Left lung (tissue), 10 donors: ENCODE data around the gene OAS3. TPM values are rescaled to one million over a fixed set of nuclear protein-coding genes. Genes with fewer than 3 reads are reported as not detected.
A peak's percentile ranks its signal among the peaks of the same experiment; 100 is the strongest.

Source experiments
- ATAC-seq: fragments of 200-7000 bp; cut with Tn5 transposase; one replicate; pipeline ENCODE4 v1.9.1; 2020; ENCODE audit warnings: moderate library complexity
- DNase-seq, 4 donors: peaks; one replicate each; pipeline ENCODE4 v3.0.0-alpha.2; 2013 to 2020
- H3K27ac ChIP-seq, 2 donors: fragments of 200-600 bp; sonication (generic) in 1 of 2; one replicate each; pipeline versions ENCODE4 v1.5.0 to v1.8.0; 2020 to 2021
- H3K27me3 ChIP-seq, 2 donors: fragments of 200-600 bp; sonication (generic) in 1 of 2; one replicate each; pipeline versions ENCODE4 v1.5.0 to v1.8.0; 2020 to 2021
- H3K36me3 ChIP-seq, 2 donors: fragments of 200-600 bp; sonication (generic) in 1 of 2; one replicate each; pipeline versions ENCODE4 v1.5.0 to v1.8.0; 2020 to 2021
- H3K4me1 ChIP-seq, 2 donors: fragments of 200-600 bp; one replicate each; pipeline ENCODE4 v1.8.0; 2021
- H3K4me3 ChIP-seq, 2 donors: fragments of 200-600 bp; sonication (generic) in 1 of 2; one replicate each; pipeline versions ENCODE4 v1.5.0 to v1.8.0; 2020 to 2021; ENCODE audit warnings: mild to moderate bottlenecking in 1 of 2
- H3K9me3 ChIP-seq, 2 donors: fragments of 200-600 bp; sonication (generic) in 1 of 2; one replicate each; pipeline versions ENCODE4 v1.5.0 to v1.8.0; 2020 to 2021
- intact Hi-C, 2 donors: fragments of 100-400 bp; cut with DNase I; formaldehyde crosslinking; loops; one replicate each; pipeline versions ENCODE4 v1.11.2 to v1.14.2; 2022
- polyA plus RNA-seq, 6 donors: library from polyadenylated mRNA; unstranded; fragments of 120-200 nt; gene quantifications; one replicate each; pipeline ENCODE4 v1.2.1, GENCODE V29; 2013; ENCODE audit not compliant: insufficient read length in 6 of 6
- total RNA-seq, 2 donors: library from RNA; stranded (reverse); fragmentation: NEBNext Ultra II Directional; extraction: Animal tissue kit (Norgen Biotek cat#: 25700); gene quantifications; one replicate each; pipeline ENCODE4 v1.2.1, GENCODE V29; 2021
- TF ChIP-seq, protein P1 (sequence below), 2 donors: fragments of 200-600 bp; sonication (generic) in 1 of 2; IDR thresholded peaks; one replicate each; pipeline versions ENCODE4 v1.5.0 to v1.8.0; 2021; ENCODE audit warnings: antibody characterized with exemption in 2 of 2
- donor health status: DM: no; HTN: yes; CAD: no.
- donor health status: DM: no; HTN: no; CAD: no.

Gene OAS3
- total and polyA plus RNA-seq, 8 donors, result 11.4 to 47.5 (median 17.7) TPM

DNA sequence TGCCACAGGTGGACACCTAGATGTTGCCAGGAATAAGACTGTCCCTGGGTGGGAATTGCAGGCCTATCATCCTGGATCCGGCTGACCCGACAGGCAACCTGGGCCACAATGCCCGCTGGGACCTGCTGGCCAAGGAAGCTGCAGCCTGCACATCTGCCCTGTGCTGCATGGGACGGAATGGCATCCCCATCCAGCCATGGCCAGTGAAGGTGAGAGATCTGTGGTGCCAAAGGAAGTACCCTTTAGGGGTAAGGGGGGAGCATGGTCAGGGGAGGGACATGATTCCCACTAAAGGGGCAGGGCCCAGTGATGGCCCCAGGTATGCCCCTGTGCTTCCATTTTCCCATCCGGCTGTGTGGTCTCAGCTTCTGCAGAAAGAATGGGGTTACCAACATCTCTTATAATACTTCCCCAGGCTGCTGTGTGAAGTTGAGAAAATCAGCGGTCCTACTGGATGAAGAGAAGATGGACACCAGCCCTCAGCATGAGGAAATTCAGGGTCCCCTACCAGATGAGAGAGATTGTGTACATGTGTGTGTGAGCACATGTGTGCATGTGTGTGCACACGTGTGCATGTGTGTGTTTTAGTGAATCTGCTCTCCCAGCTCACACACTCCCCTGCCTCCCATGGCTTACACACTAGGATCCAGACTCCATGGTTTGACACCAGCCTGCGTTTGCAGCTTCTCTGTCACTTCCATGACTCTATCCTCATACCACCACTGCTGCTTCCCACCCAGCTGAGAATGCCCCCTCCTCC, 31.5 kb downstream of the OAS3 start:
- peaks cover 0 to 66% of the 10 kb centered on the region in 2 donors for H3K36me3 ChIP-seq
- H3K4me3 ChIP-seq, result no peak overlapping the region
- ATAC-seq, result no peak
- no peaks in the 10 kb centered on the region for H3K9me3 ChIP-seq
- no peak for DNase-seq
- H3K27me3 ChIP-seq, result no peaks in the 10 kb centered on the region
- intact Hi-C loops, result no loop called here
- TF ChIP-seq, protein P1, sequence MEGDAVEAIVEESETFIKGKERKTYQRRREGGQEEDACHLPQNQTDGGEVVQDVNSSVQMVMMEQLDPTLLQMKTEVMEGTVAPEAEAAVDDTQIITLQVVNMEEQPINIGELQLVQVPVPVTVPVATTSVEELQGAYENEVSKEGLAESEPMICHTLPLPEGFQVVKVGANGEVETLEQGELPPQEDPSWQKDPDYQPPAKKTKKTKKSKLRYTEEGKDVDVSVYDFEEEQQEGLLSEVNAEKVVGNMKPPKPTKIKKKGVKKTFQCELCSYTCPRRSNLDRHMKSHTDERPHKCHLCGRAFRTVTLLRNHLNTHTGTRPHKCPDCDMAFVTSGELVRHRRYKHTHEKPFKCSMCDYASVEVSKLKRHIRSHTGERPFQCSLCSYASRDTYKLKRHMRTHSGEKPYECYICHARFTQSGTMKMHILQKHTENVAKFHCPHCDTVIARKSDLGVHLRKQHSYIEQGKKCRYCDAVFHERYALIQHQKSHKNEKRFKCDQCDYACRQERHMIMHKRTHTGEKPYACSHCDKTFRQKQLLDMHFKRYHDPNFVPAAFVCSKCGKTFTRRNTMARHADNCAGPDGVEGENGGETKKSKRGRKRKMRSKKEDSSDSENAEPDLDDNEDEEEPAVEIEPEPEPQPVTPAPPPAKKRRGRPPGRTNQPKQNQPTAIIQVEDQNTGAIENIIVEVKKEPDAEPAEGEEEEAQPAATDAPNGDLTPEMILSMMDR (IDR thresholded peaks at IDR 0.05), result no peak
- no peak overlapping the region for H3K27ac ChIP-seq
- peaks cover 0 to 3% of the 10 kb centered on the region in 2 donors for H3K4me1 ChIP-seq

DNA sequence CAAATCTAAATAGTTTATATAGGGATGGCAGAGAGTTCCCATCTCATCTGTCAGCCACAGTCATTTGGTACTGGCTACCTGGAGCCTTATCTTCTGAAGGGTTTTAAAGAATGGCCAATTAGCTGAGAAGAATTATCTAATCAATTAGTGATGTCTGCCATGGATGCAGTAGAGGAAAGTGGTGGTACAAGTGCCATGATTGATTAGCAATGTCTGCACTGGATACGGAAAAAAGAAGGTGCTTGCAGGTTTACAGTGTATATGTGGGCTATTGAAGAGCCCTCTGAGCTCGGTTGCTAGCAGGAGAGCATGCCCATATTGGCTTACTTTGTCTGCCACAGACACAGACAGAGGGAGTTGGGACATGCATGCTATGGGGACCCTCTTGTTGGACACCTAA, 32.1 kb downstream of the OAS3 start:
- H3K9me3 ChIP-seq, result no peaks in the 10 kb centered on the region
- H3K27ac ChIP-seq, result peak overlapping the region in 1 of 2 donors; percentile 2
- peaks cover 0 to 3% of the 10 kb centered on the region in 2 donors for H3K4me1 ChIP-seq
- DNase-seq (no peak), ATAC-seq (no peak)
- intact Hi-C loops, result no loop called here
- no peaks in the 10 kb centered on the region for H3K27me3 ChIP-seq
- peaks cover 0 to 59% of the 10 kb centered on the region in 2 donors for H3K36me3 ChIP-seq
- TF ChIP-seq, protein P1 (IDR thresholded peaks at IDR 0.05), result no peak
- no peak overlapping the region for H3K4me3 ChIP-seq

DNA sequence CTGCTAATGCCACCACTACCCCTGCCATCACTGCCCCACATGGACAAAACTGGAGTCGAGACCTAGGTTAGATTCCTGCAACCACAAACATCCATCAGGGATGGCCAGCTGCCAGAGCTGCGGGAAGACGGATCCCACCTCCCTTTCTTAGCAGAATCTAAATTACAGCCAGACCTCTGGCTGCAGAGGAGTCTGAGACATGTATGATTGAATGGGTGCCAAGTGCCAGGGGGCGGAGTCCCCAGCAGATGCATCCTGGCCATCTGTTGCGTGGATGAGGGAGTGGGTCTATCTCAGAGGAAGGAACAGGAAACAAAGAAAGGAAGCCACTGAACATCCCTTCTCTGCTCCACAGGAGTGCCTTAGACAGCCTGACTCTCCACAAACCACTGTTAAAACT, 33.0 kb downstream of the OAS3 start:
- Histone ChIP-seq H3K4me3 (no peak overlapping the region), H3K27ac (peak overlapping the region in 1 of 2 donors; percentile 2), H3K36me3 (peaks cover 0 to 51% of the 10 kb centered on the region in 2 donors), H3K27me3 (no peaks in the 10 kb centered on the region), H3K9me3 (no peaks in the 10 kb centered on the region), H3K4me1 (peaks cover 0 to 3% of the 10 kb centered on the region in 2 donors)
- DNase-seq, result peak in 1 of 4 donors; percentile 25
- ATAC-seq, result no peak
- intact Hi-C loops, result no loop called here
- TF ChIP-seq, protein P1 (IDR thresholded peaks at IDR 0.05), result no peak

DNA sequence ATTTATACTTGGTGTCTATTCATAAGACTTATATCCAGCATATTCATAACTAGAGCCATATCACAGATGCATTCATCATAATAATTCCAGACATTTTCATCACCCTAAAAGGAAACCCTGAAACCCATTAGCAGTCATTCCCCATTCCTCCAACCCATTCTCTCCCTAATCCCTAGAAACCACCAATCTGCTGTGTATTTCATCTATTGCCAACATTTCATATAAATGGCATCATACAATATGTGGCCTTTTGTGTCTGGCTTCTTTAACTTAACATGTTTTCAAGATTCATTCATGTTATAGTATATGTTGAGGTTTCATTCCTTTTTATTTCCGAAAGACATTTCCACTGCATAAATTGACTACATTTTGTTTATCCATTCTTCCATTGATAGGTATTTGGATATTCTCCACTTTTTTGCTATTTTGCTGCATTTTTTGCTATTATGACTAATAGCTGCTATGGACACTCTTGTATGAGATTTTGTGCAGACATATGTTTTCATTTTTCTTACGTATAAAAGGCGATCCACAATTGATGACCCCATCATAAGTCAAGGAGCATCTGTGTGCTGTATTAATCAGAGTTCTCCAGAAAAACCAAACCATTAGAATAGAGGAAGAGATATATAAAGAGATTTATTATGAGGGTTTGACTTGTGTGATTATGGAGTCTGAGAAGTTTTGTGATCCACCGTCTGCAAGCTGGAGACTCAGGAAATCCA, 34.9 kb downstream of the OAS3 start:
- no peak overlapping the region for H3K4me3 ChIP-seq
- H3K27ac ChIP-seq, result no peak overlapping the region
- no peaks in the 10 kb centered on the region for H3K9me3 ChIP-seq
- no peak for ATAC-seq
- H3K36me3 ChIP-seq, result peaks cover 0 to 32% of the 10 kb centered on the region in 2 donors
- DNase-seq, result no peak
- H3K4me1 ChIP-seq, result peaks cover 0 to 16% of the 10 kb centered on the region in 2 donors
- H3K27me3 ChIP-seq, result no peaks in the 10 kb centered on the region
- intact Hi-C loops, result no loop called here
- TF ChIP-seq, protein P1 (IDR thresholded peaks at IDR 0.05), result no peak

DNA sequence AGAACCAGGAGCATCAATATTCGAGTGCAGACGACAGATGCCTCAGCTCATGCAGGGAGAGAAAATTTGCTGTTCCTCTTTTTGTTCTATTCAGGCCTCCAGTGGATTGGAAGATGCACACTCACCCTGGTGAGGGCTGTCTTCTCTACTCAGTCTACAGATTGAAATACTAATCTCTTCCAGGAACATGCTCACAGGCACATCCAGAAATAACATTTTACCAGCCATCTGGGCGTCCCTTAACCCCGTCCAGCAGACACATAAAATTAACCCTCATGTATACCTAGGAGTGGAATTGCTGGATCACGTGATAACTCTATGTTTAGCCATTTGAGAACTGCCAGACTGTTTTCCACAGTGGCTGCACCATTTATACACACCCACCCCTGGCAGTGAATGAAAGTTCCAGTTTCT, 35.6 kb downstream of the OAS3 start:
- Histone ChIP-seq H3K27me3 (no peaks in the 10 kb centered on the region), H3K27ac (no peak overlapping the region), H3K36me3 (peaks cover 0 to 25% of the 10 kb centered on the region in 2 donors), H3K4me1 (peaks cover 0 to 22% of the 10 kb centered on the region in 2 donors), H3K4me3 (no peak overlapping the region), H3K9me3 (no peaks in the 10 kb centered on the region)
- TF ChIP-seq, protein P1 (IDR thresholded peaks at IDR 0.05), result no peak
- DNase-seq, result no peak
- intact Hi-C loops, result no loop called here
- ATAC-seq, result no peak
